RWPE2 (cell line): Measurements from ENCODE around the gene ARMH1.

Experiments
- ATAC-seq: fragments of 200-7000 bp; cut with Tn5 transposase; 3 replicates; pipeline ENCODE4 v1.9.1; 2021; ENCODE audit warnings: low read depth
- DNase-seq: peaks from one replicate; pipeline ENCODE4 v3.0.0-alpha.2; 2020; ENCODE audit warnings: low spot score
- H3K27ac ChIP-seq: fragments of 450-650 bp; 2 replicates; pipeline ENCODE4 v1.5.1; 2017; ENCODE audit warnings: mild to moderate bottlenecking; ENCODE audit not compliant: poor library complexity, severe bottlenecking
- H3K27me3 ChIP-seq: fragments of 250-450 bp; sonication (Bioruptor Pico); 2 replicates; pipeline ENCODE4 v1.5.1; 2021; ENCODE audit warnings: mild to moderate bottlenecking, moderate library complexity; ENCODE audit not compliant: insufficient read depth, poor library complexity, severe bottlenecking
- H3K36me3 ChIP-seq: fragments of 250-450 bp; sonication (Bioruptor Pico); 2 replicates; pipeline ENCODE4 v1.5.1; 2020; ENCODE audit warnings: low read depth, mild to moderate bottlenecking, moderate library complexity
- H3K4me1 ChIP-seq: fragments of 250-450 bp; sonication (Bioruptor Pico); 2 replicates; pipeline ENCODE4 v1.5.1; 2021; ENCODE audit warnings: mild to moderate bottlenecking, moderate library complexity; ENCODE audit not compliant: insufficient read depth, poor library complexity, severe bottlenecking
- H3K4me3 ChIP-seq: fragments of 250-450 bp; sonication (Bioruptor Pico); 2 replicates; pipeline ENCODE4 v1.5.1; 2021; ENCODE audit warnings: mild to moderate bottlenecking, moderate library complexity; ENCODE audit not compliant: severe bottlenecking
- H3K9me3 ChIP-seq: fragments of 250-450 bp; sonication (Bioruptor Pico); 2 replicates; pipeline ENCODE4 v1.5.1; 2021; ENCODE audit warnings: mild to moderate bottlenecking, moderate library complexity; ENCODE audit not compliant: severe bottlenecking
- TF ChIP-seq, protein P1 (sequence below): fragments of 450-650 bp; IDR thresholded peaks from one replicate; pipeline ENCODE4 v1.5.1; 2017; ENCODE audit warnings: mild to moderate bottlenecking, moderate library complexity; ENCODE audit not compliant: poor library complexity, severe bottlenecking

The ARMH1 gene

GRCh38 chr1:44675186-44675585, 672 bp downstream of the ARMH1 start:
- TF ChIP-seq, protein P1, sequence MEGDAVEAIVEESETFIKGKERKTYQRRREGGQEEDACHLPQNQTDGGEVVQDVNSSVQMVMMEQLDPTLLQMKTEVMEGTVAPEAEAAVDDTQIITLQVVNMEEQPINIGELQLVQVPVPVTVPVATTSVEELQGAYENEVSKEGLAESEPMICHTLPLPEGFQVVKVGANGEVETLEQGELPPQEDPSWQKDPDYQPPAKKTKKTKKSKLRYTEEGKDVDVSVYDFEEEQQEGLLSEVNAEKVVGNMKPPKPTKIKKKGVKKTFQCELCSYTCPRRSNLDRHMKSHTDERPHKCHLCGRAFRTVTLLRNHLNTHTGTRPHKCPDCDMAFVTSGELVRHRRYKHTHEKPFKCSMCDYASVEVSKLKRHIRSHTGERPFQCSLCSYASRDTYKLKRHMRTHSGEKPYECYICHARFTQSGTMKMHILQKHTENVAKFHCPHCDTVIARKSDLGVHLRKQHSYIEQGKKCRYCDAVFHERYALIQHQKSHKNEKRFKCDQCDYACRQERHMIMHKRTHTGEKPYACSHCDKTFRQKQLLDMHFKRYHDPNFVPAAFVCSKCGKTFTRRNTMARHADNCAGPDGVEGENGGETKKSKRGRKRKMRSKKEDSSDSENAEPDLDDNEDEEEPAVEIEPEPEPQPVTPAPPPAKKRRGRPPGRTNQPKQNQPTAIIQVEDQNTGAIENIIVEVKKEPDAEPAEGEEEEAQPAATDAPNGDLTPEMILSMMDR, result no peak
- no peaks in the 10 kb centered on the region for H3K36me3 ChIP-seq
- H3K9me3 ChIP-seq, result no peaks in the 10 kb centered on the region
- no peaks in the 10 kb centered on the region for H3K27me3 ChIP-seq
- DNase-seq (no peak), ATAC-seq (no peak)
- H3K4me3 ChIP-seq, result peak overlapping the region; percentile 57
- peaks cover 19% of the 10 kb centered on the region for H3K4me1 ChIP-seq
- no peak overlapping the region for H3K27ac ChIP-seq

DNA sequence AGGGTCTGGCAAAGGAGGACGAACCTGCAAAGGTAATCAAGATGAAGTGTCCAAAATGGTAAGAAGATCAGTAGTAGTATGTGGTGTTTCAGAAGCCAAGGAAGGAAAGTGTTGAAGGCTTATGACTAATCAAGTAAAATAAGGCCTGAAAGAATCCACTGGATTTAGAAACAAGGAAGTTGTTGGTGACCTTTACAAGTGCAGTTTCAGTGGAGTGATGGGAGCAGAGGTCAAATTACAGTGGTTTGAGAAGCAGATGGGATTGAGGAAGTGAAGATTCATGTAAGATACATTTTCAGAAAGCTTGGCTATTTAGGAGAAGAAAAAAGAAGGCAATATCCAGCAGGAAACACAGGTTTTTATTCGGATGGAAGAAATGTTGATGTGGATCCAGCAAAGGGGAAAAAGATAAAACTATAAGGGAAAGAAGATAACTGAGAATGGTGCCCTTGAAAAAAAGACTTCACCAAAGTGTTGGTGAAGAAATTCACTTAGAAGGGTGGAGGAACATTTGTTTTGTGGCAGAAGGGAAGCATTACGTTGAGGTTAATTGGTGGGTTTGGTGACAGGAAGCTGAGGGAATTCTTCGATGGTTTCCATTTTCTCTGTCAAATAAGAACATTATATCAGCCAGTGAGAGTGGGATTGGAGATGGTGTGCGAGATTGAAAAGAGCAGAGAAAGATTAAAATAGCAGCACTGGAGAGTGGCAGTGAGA, 2.1 kb downstream of the ARMH1 start:
- peaks cover 19% of the 10 kb centered on the region for H3K4me1 ChIP-seq
- no peak for DNase-seq
- TF ChIP-seq, protein P1, result no peak
- peak overlapping the region; percentile 23 for H3K27ac ChIP-seq
- no peaks in the 10 kb centered on the region for H3K9me3 ChIP-seq
- no peak for ATAC-seq
- no peak overlapping the region for H3K4me3 ChIP-seq
- H3K36me3 ChIP-seq, result no peaks in the 10 kb centered on the region
- H3K27me3 ChIP-seq, result no peaks in the 10 kb centered on the region

GRCh38 chr1:44677201-44677766, 2.8 kb downstream of the ARMH1 start:
- H3K4me3 ChIP-seq, result no peak overlapping the region
- peaks cover 19% of the 10 kb centered on the region for H3K4me1 ChIP-seq
- ATAC-seq (no peak), DNase-seq (no peak)
- no peaks in the 10 kb centered on the region for H3K36me3 ChIP-seq
- H3K27me3 ChIP-seq, result no peaks in the 10 kb centered on the region
- no peaks in the 10 kb centered on the region for H3K9me3 ChIP-seq
- no peak overlapping the region for H3K27ac ChIP-seq
- TF ChIP-seq, protein P1, result peak; percentile 51

- TF ChIP-seq, protein P1, result no peak
- Histone ChIP-seq H3K4me3 (no peak overlapping the region), H3K27me3 (no peaks in the 10 kb centered on the region), H3K4me1 (peaks cover 19% of the 10 kb centered on the region), H3K27ac (no peak overlapping the region), H3K9me3 (no peaks in the 10 kb centered on the region), H3K36me3 (no peaks in the 10 kb centered on the region)
- ATAC-seq, result no peak
- no peak for DNase-seq
These were observed 3.6 kb downstream of the ARMH1 start for GRCh38 chr1:44678120-44678519.

DNA sequence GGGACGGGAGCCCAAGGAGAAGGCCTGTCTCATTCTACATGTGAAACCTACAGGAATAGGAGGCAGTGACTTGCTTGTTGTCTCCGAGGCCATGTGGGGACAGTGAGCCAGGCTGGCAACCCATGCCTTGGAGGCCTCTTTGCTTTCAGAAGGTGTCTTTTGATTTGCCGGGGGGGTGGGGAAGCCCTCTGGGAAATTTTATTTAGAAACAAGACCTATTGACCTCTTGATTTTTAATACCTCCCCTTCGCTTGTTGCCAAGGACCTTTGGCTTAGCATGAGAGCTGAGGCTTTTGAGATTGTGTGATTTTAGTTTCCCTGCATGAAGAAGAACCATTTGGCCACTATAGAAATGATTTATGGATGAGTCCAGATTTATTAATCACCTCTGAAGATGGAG, 4.1 kb downstream of the ARMH1 start:
- H3K4me1 ChIP-seq, result peaks cover 17% of the 10 kb centered on the region
- no peak overlapping the region for H3K27ac ChIP-seq
- no peaks in the 10 kb centered on the region for H3K27me3 ChIP-seq
- H3K9me3 ChIP-seq, result no peaks in the 10 kb centered on the region
- no peaks in the 10 kb centered on the region for H3K36me3 ChIP-seq
- DNase-seq (no peak), ATAC-seq (no peak)
- TF ChIP-seq, protein P1, result no peak
- no peak overlapping the region for H3K4me3 ChIP-seq
